ENCODE results near the gene PUS1. TPM values are rescaled to one million over a fixed set of nuclear protein-coding genes. Genes with fewer than 3 reads are reported as not detected.
"Not testable (repeated sequence)": the region's sequence is repeated elsewhere in the genome, so short reads cannot be mapped to it uniquely, and the experiment has no call there.

The PUS1 gene
- total and polyA plus RNA-seq, 2 donors from 2014 or later: 16.1 to 28.8 TPM

DNA sequence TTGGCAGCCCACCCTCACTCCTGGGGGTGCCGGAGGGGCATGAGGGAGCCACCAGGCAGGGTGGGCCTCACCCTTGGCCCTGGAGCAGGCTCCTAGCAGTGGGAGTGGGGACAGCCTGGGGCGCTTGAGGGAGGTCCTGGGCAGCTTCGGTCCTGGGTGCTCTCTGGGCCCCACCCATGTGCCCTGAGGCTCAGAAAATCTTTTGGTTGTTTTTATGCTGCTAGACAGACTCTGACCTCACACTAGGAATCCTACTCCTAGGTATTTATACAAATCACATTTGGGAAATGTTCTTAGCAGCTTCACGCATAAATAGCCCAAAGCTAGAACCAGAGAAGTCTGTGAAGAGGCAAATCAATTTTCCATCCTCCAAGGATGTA lies 45.6 kb upstream of the PUS1 start:
- FAIRE-seq (no peak), DNase-seq (peak in 1 of 5 donors; percentile 42)
- intact Hi-C loops (cut with DNase I): no loop called here
- H3K9me3 ChIP-seq (ENCODE audit: control insufficient read depth in 2 of 3, insufficient read depth in 1 of 3, low read length in 3 of 3): peaks cover 0 to 3% (median 0%) of the 10 kb centered on the region in 3 donors
- H3K4me3 ChIP-seq (ENCODE audit: low read length in 3 of 3): no peak overlapping the region
- TF ChIP-seq, protein P1, sequence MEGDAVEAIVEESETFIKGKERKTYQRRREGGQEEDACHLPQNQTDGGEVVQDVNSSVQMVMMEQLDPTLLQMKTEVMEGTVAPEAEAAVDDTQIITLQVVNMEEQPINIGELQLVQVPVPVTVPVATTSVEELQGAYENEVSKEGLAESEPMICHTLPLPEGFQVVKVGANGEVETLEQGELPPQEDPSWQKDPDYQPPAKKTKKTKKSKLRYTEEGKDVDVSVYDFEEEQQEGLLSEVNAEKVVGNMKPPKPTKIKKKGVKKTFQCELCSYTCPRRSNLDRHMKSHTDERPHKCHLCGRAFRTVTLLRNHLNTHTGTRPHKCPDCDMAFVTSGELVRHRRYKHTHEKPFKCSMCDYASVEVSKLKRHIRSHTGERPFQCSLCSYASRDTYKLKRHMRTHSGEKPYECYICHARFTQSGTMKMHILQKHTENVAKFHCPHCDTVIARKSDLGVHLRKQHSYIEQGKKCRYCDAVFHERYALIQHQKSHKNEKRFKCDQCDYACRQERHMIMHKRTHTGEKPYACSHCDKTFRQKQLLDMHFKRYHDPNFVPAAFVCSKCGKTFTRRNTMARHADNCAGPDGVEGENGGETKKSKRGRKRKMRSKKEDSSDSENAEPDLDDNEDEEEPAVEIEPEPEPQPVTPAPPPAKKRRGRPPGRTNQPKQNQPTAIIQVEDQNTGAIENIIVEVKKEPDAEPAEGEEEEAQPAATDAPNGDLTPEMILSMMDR (IDR thresholded peaks at IDR 0.05; ENCODE audit: borderline replicate concordance, extremely low read depth, insufficient read depth): no peak
- H3K36me3 ChIP-seq (ENCODE audit: control insufficient read depth in 2 of 3, insufficient read depth in 3 of 3, low read length in 3 of 3): no peaks in the 10 kb centered on the region
- no peaks in the 10 kb centered on the region for H3K27me3 ChIP-seq (ENCODE audit: control insufficient read depth, insufficient read depth, low read length)
- H3K4me1 ChIP-seq (ENCODE audit: control insufficient read depth in 2 of 3, insufficient read depth in 2 of 3, low read depth in 1 of 3, low read length in 3 of 3): no peaks in the 10 kb centered on the region
- no peak overlapping the region for H3K27ac ChIP-seq (ENCODE audit: low read depth in 2 of 2, low read length in 2 of 2)
- no peak overlapping the region for H3K9ac ChIP-seq (ENCODE audit: low read length in 3 of 3)

DNA sequence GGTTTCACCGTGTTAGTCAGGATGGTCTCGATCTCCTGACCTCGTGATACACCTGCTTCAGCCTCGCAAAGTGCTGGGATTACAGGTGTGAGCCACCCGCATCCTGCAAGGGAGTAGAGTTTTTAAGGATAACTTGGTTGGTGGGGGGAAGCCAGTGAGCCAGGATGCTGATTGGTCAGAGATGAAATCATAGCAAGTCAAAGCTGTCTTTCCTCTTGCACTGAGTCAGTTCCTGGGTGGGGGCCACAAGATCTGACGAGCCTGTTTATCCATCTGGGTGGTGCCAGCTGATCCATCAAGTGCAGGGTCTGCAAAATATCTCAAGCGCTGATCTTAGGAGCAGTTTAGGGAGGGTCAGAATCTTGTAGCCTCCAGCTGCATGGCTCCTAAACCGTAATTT lies 44.0 kb upstream of the PUS1 start:
- H3K9me3 ChIP-seq (ENCODE audit: control insufficient read depth in 2 of 3, insufficient read depth in 1 of 3, low read length in 3 of 3); H3K27ac ChIP-seq (ENCODE audit: low read depth in 2 of 2, low read length in 2 of 2); H3K9ac ChIP-seq (ENCODE audit: low read length in 3 of 3); H3K4me3 ChIP-seq (ENCODE audit: low read length in 3 of 3); intact Hi-C loops (cut with DNase I); H3K4me1 ChIP-seq (ENCODE audit: control insufficient read depth in 2 of 3, insufficient read depth in 2 of 3, low read depth in 1 of 3, low read length in 3 of 3); FAIRE-seq; H3K27me3 ChIP-seq (ENCODE audit: control insufficient read depth, insufficient read depth, low read length); H3K36me3 ChIP-seq (ENCODE audit: control insufficient read depth in 2 of 3, insufficient read depth in 3 of 3, low read length in 3 of 3): not testable (repeated sequence)
- peak in 1 of 5 donors; percentile 10 for DNase-seq

DNA sequence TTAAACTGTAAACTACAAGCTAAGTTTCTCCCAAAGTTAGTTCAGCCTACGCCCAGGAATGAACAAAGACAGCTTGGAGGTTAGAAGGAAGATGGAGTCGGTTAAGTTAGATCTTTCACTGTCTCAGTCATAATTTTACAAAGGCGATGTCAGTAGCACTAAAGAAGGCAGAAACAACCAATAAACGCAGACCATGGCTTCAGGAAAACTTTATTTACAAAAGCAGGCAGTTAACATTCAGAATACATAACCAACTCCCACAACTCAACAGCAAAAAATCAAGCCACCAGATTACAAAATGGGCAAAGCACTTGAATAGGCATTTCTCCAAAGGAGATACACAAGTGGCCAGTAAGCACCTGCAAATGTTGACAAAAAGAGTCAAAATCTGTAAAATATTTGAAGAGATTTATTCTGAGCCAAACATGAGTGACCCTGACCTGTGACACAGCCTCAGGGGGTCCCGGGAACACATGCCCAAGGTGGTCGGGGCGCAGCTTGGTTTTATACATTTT lies 43.5 kb upstream of the PUS1 start:
- H3K9ac ChIP-seq (ENCODE audit: low read length in 3 of 3): no peak overlapping the region
- H3K4me3 ChIP-seq (ENCODE audit: low read length in 3 of 3): no peak overlapping the region
- H3K4me1 ChIP-seq (ENCODE audit: control insufficient read depth in 2 of 3, insufficient read depth in 2 of 3, low read depth in 1 of 3, low read length in 3 of 3): no peaks in the 10 kb centered on the region
- TF ChIP-seq, protein P1 (IDR thresholded peaks at IDR 0.05; ENCODE audit: borderline replicate concordance, extremely low read depth, insufficient read depth): no peak
- FAIRE-seq: no peak
- peaks cover 0 to 3% (median 0%) of the 10 kb centered on the region in 3 donors for H3K9me3 ChIP-seq (ENCODE audit: control insufficient read depth in 2 of 3, insufficient read depth in 1 of 3, low read length in 3 of 3)
- H3K27ac ChIP-seq (ENCODE audit: low read depth in 2 of 2, low read length in 2 of 2): no peak overlapping the region
- no peak for DNase-seq
- no peaks in the 10 kb centered on the region for H3K36me3 ChIP-seq (ENCODE audit: control insufficient read depth in 2 of 3, insufficient read depth in 3 of 3, low read length in 3 of 3)
- H3K27me3 ChIP-seq (ENCODE audit: control insufficient read depth, insufficient read depth, low read length): no peaks in the 10 kb centered on the region
- intact Hi-C loops (cut with DNase I): no loop called here

DNA sequence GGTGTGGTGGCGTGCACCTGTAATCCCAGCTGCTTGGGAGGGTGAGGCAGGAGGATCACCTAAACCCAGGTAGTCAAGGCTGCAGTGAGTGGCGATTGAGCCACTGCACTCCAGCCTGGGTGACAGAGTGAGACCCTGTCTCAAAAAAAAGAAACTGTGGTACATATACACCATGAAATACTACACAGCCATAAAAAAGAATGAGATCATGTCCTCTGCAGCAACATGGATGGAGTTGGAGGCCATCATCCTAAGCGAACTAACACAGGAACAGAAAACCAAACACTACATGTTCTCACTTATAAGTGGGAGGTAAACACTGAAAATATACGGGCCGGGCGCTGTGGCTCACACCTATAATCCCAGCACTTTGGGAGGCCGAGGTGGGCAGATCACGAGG lies 37.4 kb upstream of the PUS1 start:
- FAIRE-seq; H3K36me3 ChIP-seq (ENCODE audit: control insufficient read depth in 2 of 3, insufficient read depth in 3 of 3, low read length in 3 of 3); H3K9me3 ChIP-seq (ENCODE audit: control insufficient read depth in 2 of 3, insufficient read depth in 1 of 3, low read length in 3 of 3); H3K9ac ChIP-seq (ENCODE audit: low read length in 3 of 3); H3K4me1 ChIP-seq (ENCODE audit: control insufficient read depth in 2 of 3, insufficient read depth in 2 of 3, low read depth in 1 of 3, low read length in 3 of 3); DNase-seq; intact Hi-C loops (cut with DNase I); H3K27ac ChIP-seq (ENCODE audit: low read depth in 2 of 2, low read length in 2 of 2); H3K27me3 ChIP-seq (ENCODE audit: control insufficient read depth, insufficient read depth, low read length); H3K4me3 ChIP-seq (ENCODE audit: low read length in 3 of 3): not testable (repeated sequence)

Measured in kidney (tissue), 14 donors.